ENCODE data around the gene SLFN5. TPM values are rescaled to one million over a fixed set of nuclear protein-coding genes. Genes with fewer than 3 reads are reported as not detected.
"Not testable (repeated sequence)": the region's sequence is repeated elsewhere in the genome, so short reads cannot be mapped to it uniquely, and the experiment has no call there.

SLFN5 gene
- total and polyA plus RNA-seq, 2 donors (not counting 1 experiment from before 2014, with no cell fraction given), result 0.82 to 12.5 TPM

DNA sequence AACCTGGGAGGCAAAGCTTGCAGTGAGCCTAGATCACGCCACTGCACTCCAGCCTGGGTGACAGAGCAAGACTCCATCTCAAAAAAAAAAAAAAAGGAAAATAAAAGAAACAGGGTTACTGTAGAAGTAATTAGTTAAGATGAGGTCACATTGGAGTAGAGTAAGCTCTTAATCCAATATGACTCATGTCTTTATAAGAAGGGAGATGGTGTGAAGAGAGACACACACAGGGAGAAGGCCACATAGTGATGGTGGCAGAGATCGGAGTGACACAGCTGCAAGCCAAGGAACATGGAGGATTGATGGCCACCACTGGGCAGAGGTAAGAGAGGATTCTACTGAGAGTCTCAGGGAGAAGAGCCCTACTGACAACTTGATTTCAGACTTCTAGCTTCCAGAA, 15.3 kb upstream of the SLFN5 start:
- DNase-seq (no peak), ATAC-seq (ENCODE audit: low read depth) (no peak)
- peaks cover 45% of the 10 kb centered on the region for H3K27me3 Mint-ChIP-seq
- H3K9ac ChIP-seq (ENCODE audit: low read length), result no peak overlapping the region
- no peaks in the 10 kb centered on the region for H3K79me2 ChIP-seq (ENCODE audit: control insufficient read depth, insufficient read depth, low read length)
- intact Hi-C loops (cut with micrococcal nuclease), result no loop called here
- WGBS (ENCODE audit: insufficient coverage), result 86% methylated on average over 1 of the region's 2 CpGs
- no peaks in the 10 kb centered on the region for H3K9me3 Mint-ChIP-seq (ENCODE audit: insufficient read depth)
- no peak overlapping the region for H3K27ac ChIP-seq (ENCODE audit: low read length in 2 of 2)
- H3K27ac Mint-ChIP-seq, result no peak overlapping the region
- peaks cover 0 to 9% (median 3%) of the 10 kb centered on the region in 3 donors for H3K9me3 ChIP-seq (ENCODE audit: control extremely low read depth in 1 of 3, control insufficient read depth in 2 of 3, insufficient read depth in 1 of 3, low read length in 2 of 3)
- CTCF ChIA-PET, result no interaction called here
- H3K4me1 ChIP-seq (ENCODE audit: control insufficient read depth in 2 of 2, insufficient read depth in 2 of 2, low read length in 2 of 2), result no peaks in the 10 kb centered on the region
- H3K4me3 Mint-ChIP-seq, result no peak overlapping the region
- TF ChIP-seq EZH2 (IDR thresholded peaks at IDR 0.05; ENCODE audit: borderline replicate concordance, insufficient read depth, low read depth, low read length, poor library complexity, severe bottlenecking), result no peak
- TF ChIP-seq, protein P1, sequence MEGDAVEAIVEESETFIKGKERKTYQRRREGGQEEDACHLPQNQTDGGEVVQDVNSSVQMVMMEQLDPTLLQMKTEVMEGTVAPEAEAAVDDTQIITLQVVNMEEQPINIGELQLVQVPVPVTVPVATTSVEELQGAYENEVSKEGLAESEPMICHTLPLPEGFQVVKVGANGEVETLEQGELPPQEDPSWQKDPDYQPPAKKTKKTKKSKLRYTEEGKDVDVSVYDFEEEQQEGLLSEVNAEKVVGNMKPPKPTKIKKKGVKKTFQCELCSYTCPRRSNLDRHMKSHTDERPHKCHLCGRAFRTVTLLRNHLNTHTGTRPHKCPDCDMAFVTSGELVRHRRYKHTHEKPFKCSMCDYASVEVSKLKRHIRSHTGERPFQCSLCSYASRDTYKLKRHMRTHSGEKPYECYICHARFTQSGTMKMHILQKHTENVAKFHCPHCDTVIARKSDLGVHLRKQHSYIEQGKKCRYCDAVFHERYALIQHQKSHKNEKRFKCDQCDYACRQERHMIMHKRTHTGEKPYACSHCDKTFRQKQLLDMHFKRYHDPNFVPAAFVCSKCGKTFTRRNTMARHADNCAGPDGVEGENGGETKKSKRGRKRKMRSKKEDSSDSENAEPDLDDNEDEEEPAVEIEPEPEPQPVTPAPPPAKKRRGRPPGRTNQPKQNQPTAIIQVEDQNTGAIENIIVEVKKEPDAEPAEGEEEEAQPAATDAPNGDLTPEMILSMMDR (IDR thresholded peaks at IDR 0.05), result no peak
- H3K4me3 ChIP-seq (ENCODE audit: control extremely low read depth in 1 of 5, extremely low read depth in 1 of 5, insufficient read depth in 1 of 5, low read depth in 2 of 5, low read length in 4 of 5), result no peak overlapping the region
- no peak overlapping the region for H2AFZ ChIP-seq (ENCODE audit: insufficient read depth, low read depth, low read length, poor library complexity, severe bottlenecking)
- no peak overlapping the region for H3K4me2 ChIP-seq (replicated peaks; ENCODE audit: low read depth, low read length, poor library complexity, severe bottlenecking)
- no peaks in the 10 kb centered on the region for H3K36me3 ChIP-seq (replicated peaks in 1 of 2; ENCODE audit: control extremely low read depth in 1 of 2, control insufficient read depth in 1 of 2, extremely low read depth in 1 of 2, insufficient read depth in 2 of 2, low read length in 1 of 2)
- H3K4me1 Mint-ChIP-seq, result no peaks in the 10 kb centered on the region
- H4K20me1 ChIP-seq (ENCODE audit: control insufficient read depth, insufficient read depth, low read length, poor library complexity, severe bottlenecking), result no peaks in the 10 kb centered on the region
- H3K27me3 ChIP-seq (replicated peaks in 1 of 4; ENCODE audit: control extremely low read depth in 1 of 4, control insufficient read depth in 3 of 4, insufficient read depth in 4 of 4, low read length in 3 of 4), result peaks cover 0 to 9% (median 5%) of the 10 kb centered on the region in 4 experiments
- POLR2A ChIA-PET, result interaction anchor here (0.7 kb wide), 1 partner anchor 29 kb away, joined by 3 read pairs; no protein-coding TSS in a partner anchor

DNA sequence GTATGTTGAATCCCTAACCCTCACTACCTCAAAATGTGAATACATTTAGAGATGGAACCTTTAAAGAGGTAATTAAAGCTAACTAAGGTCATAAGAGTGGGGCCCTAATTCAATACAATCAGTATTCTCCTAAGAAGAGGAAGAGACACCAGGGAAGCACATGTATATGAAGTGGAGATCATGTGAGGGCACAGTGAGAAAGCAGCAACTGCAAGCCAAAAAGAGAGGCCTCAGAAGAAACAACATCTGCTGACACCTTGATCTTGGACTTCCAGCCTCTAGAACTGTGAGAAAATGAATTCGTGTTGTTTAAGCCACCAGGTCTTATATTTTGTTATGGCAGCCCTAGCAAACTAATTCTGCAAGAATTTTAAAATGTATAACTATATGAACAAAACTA, 13.2 kb upstream of the SLFN5 start:
- intact Hi-C loops (cut with micrococcal nuclease), result no loop called here

DNA sequence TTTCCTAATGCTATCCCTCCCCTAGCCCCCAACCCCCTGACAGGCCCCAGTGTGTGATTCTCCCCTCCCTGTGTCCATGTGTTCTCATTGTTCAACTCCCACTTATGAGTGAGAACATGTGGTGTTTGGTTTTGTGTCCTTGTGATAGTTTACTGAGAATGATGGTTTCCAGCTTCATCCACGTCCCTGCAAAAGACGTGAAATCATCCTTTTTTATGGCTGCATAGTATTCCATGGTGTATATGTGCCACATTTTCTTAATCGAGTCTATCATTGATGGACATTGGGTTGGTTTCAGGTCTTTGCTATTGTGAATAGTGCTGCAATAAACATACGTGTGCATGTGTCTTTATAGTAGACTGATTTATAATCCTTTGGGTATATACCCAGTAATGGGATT, 8.6 kb upstream of the SLFN5 start:
- H3K9ac ChIP-seq (ENCODE audit: low read length); H2AFZ ChIP-seq (ENCODE audit: insufficient read depth, low read depth, low read length, poor library complexity, severe bottlenecking); CTCF ChIA-PET; H3K27ac ChIP-seq (ENCODE audit: low read length in 2 of 2); intact Hi-C loops (cut with micrococcal nuclease); H4K20me1 ChIP-seq (ENCODE audit: control insufficient read depth, insufficient read depth, low read length, poor library complexity, severe bottlenecking); H3K4me3 Mint-ChIP-seq; DNase-seq; H3K4me1 ChIP-seq (ENCODE audit: control insufficient read depth in 2 of 2, insufficient read depth in 2 of 2, low read length in 2 of 2); H3K27ac Mint-ChIP-seq; H3K79me2 ChIP-seq (ENCODE audit: control insufficient read depth, insufficient read depth, low read length); H3K9me3 Mint-ChIP-seq (ENCODE audit: insufficient read depth); H3K36me3 ChIP-seq (replicated peaks in 1 of 2; ENCODE audit: control extremely low read depth in 1 of 2, control insufficient read depth in 1 of 2, extremely low read depth in 1 of 2, insufficient read depth in 2 of 2, low read length in 1 of 2); ATAC-seq (ENCODE audit: low read depth); H3K4me2 ChIP-seq (replicated peaks; ENCODE audit: low read depth, low read length, poor library complexity, severe bottlenecking); H3K4me1 Mint-ChIP-seq; H3K9me3 ChIP-seq (ENCODE audit: control extremely low read depth in 1 of 3, control insufficient read depth in 2 of 3, insufficient read depth in 1 of 3, low read length in 2 of 3); POLR2A ChIA-PET; H3K4me3 ChIP-seq (ENCODE audit: control extremely low read depth in 1 of 5, extremely low read depth in 1 of 5, insufficient read depth in 1 of 5, low read depth in 2 of 5, low read length in 4 of 5): not testable (repeated sequence)
- 100% methylated on average over 2 of the region's 4 CpGs for WGBS (ENCODE audit: insufficient coverage)
- H3K27me3 ChIP-seq (replicated peaks in 1 of 4; ENCODE audit: control extremely low read depth in 1 of 4, control insufficient read depth in 3 of 4, insufficient read depth in 4 of 4, low read length in 3 of 4), result peaks cover 0 to 23% (median 12%) of the 10 kb centered on the region in 4 experiments
- peaks cover 48% of the 10 kb centered on the region for H3K27me3 Mint-ChIP-seq

More for the DNA sequence above, 13.2 kb upstream of the SLFN5 start:
- H3K27ac ChIP-seq (ENCODE audit: low read length in 2 of 2), result no peak overlapping the region
- Mint-ChIP-seq H3K27me3 (peaks cover 45% of the 10 kb centered on the region), H3K4me1 (no peaks in the 10 kb centered on the region), H3K27ac (no peak overlapping the region), H3K4me3 (no peak overlapping the region), H3K9me3 (ENCODE audit: insufficient read depth) (no peaks in the 10 kb centered on the region)
- no peaks in the 10 kb centered on the region for H4K20me1 ChIP-seq (ENCODE audit: control insufficient read depth, insufficient read depth, low read length, poor library complexity, severe bottlenecking)
- H2AFZ ChIP-seq (ENCODE audit: insufficient read depth, low read depth, low read length, poor library complexity, severe bottlenecking), result no peak overlapping the region
- CTCF ChIA-PET, result no interaction called here
- H3K79me2 ChIP-seq (ENCODE audit: control insufficient read depth, insufficient read depth, low read length), result no peaks in the 10 kb centered on the region
- POLR2A ChIA-PET, result interaction anchor here (0.6 kb wide), 1 partner anchor 21 kb away, joined by 3 read pairs; no protein-coding TSS in a partner anchor
- no peaks in the 10 kb centered on the region for H3K36me3 ChIP-seq (replicated peaks in 1 of 2; ENCODE audit: control extremely low read depth in 1 of 2, control insufficient read depth in 1 of 2, extremely low read depth in 1 of 2, insufficient read depth in 2 of 2, low read length in 1 of 2)
- no peaks in the 10 kb centered on the region for H3K4me1 ChIP-seq (ENCODE audit: control insufficient read depth in 2 of 2, insufficient read depth in 2 of 2, low read length in 2 of 2)
- no peak overlapping the region for H3K9ac ChIP-seq (ENCODE audit: low read length)
- no CpG with 5 or more reads among the region's 1 CpG for WGBS (ENCODE audit: insufficient coverage)
- H3K9me3 ChIP-seq (ENCODE audit: control extremely low read depth in 1 of 3, control insufficient read depth in 2 of 3, insufficient read depth in 1 of 3, low read length in 2 of 3), result no peaks in the 10 kb centered on the region
- TF ChIP-seq, protein P1 (IDR thresholded peaks at IDR 0.05), result no peak
- TF ChIP-seq EZH2 (IDR thresholded peaks at IDR 0.05; ENCODE audit: borderline replicate concordance, insufficient read depth, low read depth, low read length, poor library complexity, severe bottlenecking), result no peak
- no peak overlapping the region for H3K4me2 ChIP-seq (replicated peaks; ENCODE audit: low read depth, low read length, poor library complexity, severe bottlenecking)
- ATAC-seq (ENCODE audit: low read depth) (no peak), DNase-seq (no peak)
- H3K27me3 ChIP-seq (replicated peaks in 1 of 4; ENCODE audit: control extremely low read depth in 1 of 4, control insufficient read depth in 3 of 4, insufficient read depth in 4 of 4, low read length in 3 of 4), result peaks cover 0 to 17% (median 8%) of the 10 kb centered on the region in 4 experiments
- no peak overlapping the region for H3K4me3 ChIP-seq (ENCODE audit: control extremely low read depth in 1 of 5, extremely low read depth in 1 of 5, insufficient read depth in 1 of 5, low read depth in 2 of 5, low read length in 4 of 5)
